H1 (cell line): ENCODE data around the gene OR4K5. TPM values are rescaled to one million over a fixed set of nuclear protein-coding genes. Genes with fewer than 3 reads are reported as not detected.

Source experiments
- CTCF ChIA-PET: fragments of 300-600 bp; sonication (Branson Sonifier 250); formaldehyde crosslinking; loops from one replicate; lab custom pipeline; 2021; ENCODE audit not compliant: partially characterized antibody; lab: Charles Lee
- POLR2A ChIA-PET: fragments of 300-600 bp; sonication (Branson Sonifier 250); formaldehyde crosslinking; loops from one replicate; lab custom pipeline; 2021; ENCODE audit warnings: inconsistent platforms; ENCODE audit not compliant: partially characterized antibody; lab: Charles Lee
- DNase-seq, 2 experiments: peaks; one replicate each; pipeline versions ENCODE4 v3.0.0 to v3.0.0-alpha.2; 2010 to 2022; ENCODE audit warnings: low spot score in 2 of 2, low read depth in 1 of 2, mixed read lengths in 1 of 2
- FAIRE-seq: peaks from 2 replicates; lab custom pipeline; 2011; peaks lifted over from hg19 to GRCh38; lab: Jason Lieb, UNC
- H2AFZ ChIP-seq: 2 replicates; pipeline ENCODE4 v1.8.1; 2012; ENCODE audit warnings: low read length, inconsistent platforms
- H2AK5ac ChIP-seq: 2 replicates; pipeline ENCODE4 v1.6.1; 2013; ENCODE audit warnings: low read depth, low read length
- H2BK120ac ChIP-seq: replicated peaks from 2 replicates; pipeline ENCODE3; 2013; ENCODE audit warnings: low read depth, low read length, inconsistent platforms
- H2BK12ac ChIP-seq: 2 replicates; pipeline ENCODE4 v1.6.1; 2013; ENCODE audit warnings: low read depth, low read length
- H2BK15ac ChIP-seq: 2 replicates; pipeline ENCODE4 v1.6.1; 2013; ENCODE audit warnings: low read length
- H2BK20ac ChIP-seq: 2 replicates; pipeline ENCODE4 v1.6.1; 2013; ENCODE audit warnings: low read length
- H2BK5ac ChIP-seq: 2 replicates; pipeline ENCODE4 v1.6.1; 2013; ENCODE audit warnings: low read depth, low read length
- H3K14ac ChIP-seq: 2 replicates; pipeline ENCODE4 v1.6.1; 2013; ENCODE audit warnings: inconsistent platforms; ENCODE audit not compliant: insufficient read length
- H3K18ac ChIP-seq: 2 replicates; pipeline ENCODE4 v1.6.1; 2013; ENCODE audit warnings: low read length; ENCODE audit errors: extremely low read depth
- H3K23ac ChIP-seq: 2 replicates; pipeline ENCODE4 v1.6.1; 2013; ENCODE audit warnings: inconsistent platforms; ENCODE audit not compliant: insufficient read length
- H3K23me2 ChIP-seq: 2 replicates; pipeline ENCODE4 v1.6.1; 2013; ENCODE audit warnings: low read depth, low read length
- H3K27ac ChIP-seq: 2 replicates; pipeline ENCODE4 v1.6.1; 2011; ENCODE audit warnings: low read depth, low read length, inconsistent platforms
- H3K27me3 ChIP-seq, 4 experiments: replicated peaks in 1 of 4; 1 replicate in 1 of 4; 2 replicates in 3 of 4; pipeline versions ENCODE4 v1.6.1 to v1.8.1; 2011 to 2013; ENCODE audit warnings: low read length in 3 of 4, mild to moderate bottlenecking in 3 of 4, inconsistent platforms in 2 of 4, mixed read lengths in 2 of 4, moderate library complexity in 1 of 4; ENCODE audit not compliant: control insufficient read depth in 3 of 4, insufficient read depth in 3 of 4; ENCODE audit errors: extremely low read depth in 1 of 4
- H3K36me3 ChIP-seq, 4 experiments: 2 replicates each; pipeline versions ENCODE4 v1.6.1 to v1.8.1; 2011 to 2013; ENCODE audit warnings: mild to moderate bottlenecking in 4 of 4, low read length in 3 of 4, moderate library complexity in 2 of 4, control low read depth in 1 of 4, inconsistent platforms in 1 of 4; ENCODE audit not compliant: insufficient read depth in 4 of 4, control insufficient read depth in 2 of 4
- H3K4ac ChIP-seq: replicated peaks from 2 replicates; pipeline ENCODE3; 2013; ENCODE audit warnings: low read length, low read depth, mixed read lengths, inconsistent platforms; ENCODE audit not compliant: insufficient read length
- H3K4me1 ChIP-seq, 4 experiments: replicated peaks in 1 of 4; 1 replicate in 1 of 4; 2 replicates in 3 of 4; pipeline versions ENCODE4 v1.6.1 to v1.8.1; 2011 to 2013; ENCODE audit warnings: low read length in 3 of 4, inconsistent platforms in 2 of 4, mixed read lengths in 1 of 4; ENCODE audit not compliant: insufficient read depth in 4 of 4, control insufficient read depth in 3 of 4
- H3K4me2 ChIP-seq, 2 experiments: 2 replicates each; pipeline versions ENCODE4 v1.6.1 to v1.8.1; 2011 to 2013; ENCODE audit warnings: low read depth in 2 of 2, low read length in 2 of 2, control low read depth in 1 of 2, inconsistent platforms in 1 of 2, mild to moderate bottlenecking in 1 of 2; ENCODE audit not compliant: insufficient read depth in 1 of 2
- H3K4me3 ChIP-seq, 4 experiments: fragments of 200-600, 300-600 bp in 1 of 4; sonication (generic), shearing (Covaris generic), sonication (Bioruptor Twin) in 1 of 4; 2 replicates each; pipeline versions ENCODE4 v1.5.1 to v1.8.1; 2011 to 2016; ENCODE audit warnings: low read length in 4 of 4, low read depth in 3 of 4, control low read depth in 2 of 4, inconsistent platforms in 2 of 4, mild to moderate bottlenecking in 2 of 4, mixed read lengths in 1 of 4, moderate library complexity in 1 of 4; ENCODE audit not compliant: insufficient read depth in 2 of 4; ENCODE audit errors: extremely low read depth in 1 of 4
- H3K56ac ChIP-seq: replicated peaks from 2 replicates; pipeline ENCODE3; 2013; ENCODE audit warnings: low read depth, mild to moderate bottlenecking, mixed read lengths, low read length, inconsistent platforms; ENCODE audit not compliant: insufficient read length
- H3K79me1 ChIP-seq: 2 replicates; pipeline ENCODE4 v1.6.1; 2013; ENCODE audit warnings: low read depth, low read length, control low read depth
- H3K79me2 ChIP-seq, 2 experiments: 2 replicates each; pipeline versions ENCODE4 v1.6.1 to v1.8.1; 2012 to 2013; ENCODE audit warnings: low read length in 2 of 2, mild to moderate bottlenecking in 2 of 2, inconsistent platforms in 1 of 2; ENCODE audit not compliant: insufficient read depth in 2 of 2, control insufficient read depth in 1 of 2
- H3K9ac ChIP-seq, 4 experiments: replicated peaks in 1 of 4; 1 replicate in 1 of 4; 2 replicates in 3 of 4; pipeline versions ENCODE4 v1.6.1 to v1.8.1; 2011 to 2013; ENCODE audit warnings: low read depth in 3 of 4, low read length in 3 of 4, control low read depth in 2 of 4, mild to moderate bottlenecking in 2 of 4, moderate library complexity in 2 of 4, inconsistent platforms in 1 of 4; ENCODE audit errors: extremely low read depth in 1 of 4
- H3K9me3 ChIP-seq, 2 experiments: 2 replicates each; pipeline versions ENCODE4 v1.6.1 to v1.8.1; 2012 to 2013; ENCODE audit warnings: mild to moderate bottlenecking in 2 of 2, moderate library complexity in 2 of 2, control low read depth in 1 of 2, inconsistent platforms in 1 of 2, low read depth in 1 of 2, low read length in 1 of 2, mixed read lengths in 1 of 2; ENCODE audit not compliant: insufficient read depth in 2 of 2
- H4K20me1 ChIP-seq, 2 experiments: replicated peaks in 1 of 2; 2 replicates each; pipeline versions ENCODE3 to v1.8.1; 2011 to 2013; ENCODE audit warnings: inconsistent platforms in 2 of 2, low read length in 2 of 2, mild to moderate bottlenecking in 1 of 2; ENCODE audit not compliant: insufficient read depth in 2 of 2, control insufficient read depth in 1 of 2
- H4K5ac ChIP-seq: 2 replicates; pipeline ENCODE4 v1.6.1; 2013; ENCODE audit warnings: low read length, low read depth, mixed read lengths, inconsistent platforms; ENCODE audit not compliant: insufficient read length
- H4K8ac ChIP-seq: 2 replicates; pipeline ENCODE4 v1.8.0; 2013; ENCODE audit warnings: mild to moderate bottlenecking, moderate library complexity, low read length, inconsistent platforms; ENCODE audit not compliant: insufficient read depth; ENCODE audit errors: extremely low read depth
- H4K91ac ChIP-seq: replicated peaks from 2 replicates; pipeline ENCODE3; 2013; ENCODE audit warnings: low read length, mixed read lengths, inconsistent platforms; ENCODE audit not compliant: insufficient read length
- CHD2 ChIP-seq: IDR thresholded peaks from 2 replicates; pipeline ENCODE4 v1.6.1; 2012; ENCODE audit warnings: low read length, improper control_type of control experiment
- HDAC2 ChIP-seq, 2 experiments: fragments of 300-600 bp in 1 of 2; sonication (generic) in 1 of 2; IDR thresholded peaks; 2 replicates each; pipeline ENCODE4 v1.6.1; 2011 to 2012; ENCODE audit warnings: low read depth in 2 of 2, low read length in 2 of 2, mild to moderate bottlenecking in 2 of 2, moderate library complexity in 2 of 2, borderline replicate concordance in 1 of 2, inconsistent platforms in 1 of 2
- SIRT6 ChIP-seq: IDR thresholded peaks from one replicate; pipeline ENCODE4 v1.7.1; 2012; ENCODE audit warnings: low read length, inconsistent platforms
- WGBS, 2 experiments: shearing (Covaris generic) in 1 of 2; methylation state at CpG; one replicate each; pipeline versions ENCODE4 v1.1.6 to v1.1.7; 2013 to 2015; ENCODE audit warnings: low lambda C conversion rate in 2 of 2, mixed read lengths in 2 of 2, inconsistent platforms in 1 of 2, low coverage in 1 of 2, missing lambda C conversion rate in 1 of 2; ENCODE audit not compliant: insufficient replicate concordance in 2 of 2, insufficient coverage in 1 of 2, insufficient read length in 1 of 2; ENCODE audit errors: extremely low coverage in 1 of 2, missing lambda C conversion rate in 1 of 2; 5-methylcytosine and 5-hydroxymethylcytosine counted together
- polyA plus RNA-seq, 7 experiments: library from polyadenylated mRNA; depleted of rRNA in 3 of 7; stranded (reverse) in 5 of 7; unstranded in 2 of 7; fragments of >200 nt in 5 of 7; fragments of 200-250 nt in 2 of 7; gene quantifications; 1 replicate in 5 of 7; 2 replicates in 1 of 7; 4 replicates in 1 of 7; pipeline versions ENCODE4 v1.2.1 to v1.2.3, GENCODE V29; 2011 to 2013; ENCODE audit warnings: missing spikeins in 2 of 7, mixed read lengths in 2 of 7
- total RNA-seq: library from RNA; stranded (reverse); fragmentation: NEBNext Ultra II Directional; extraction: Animal tissue kit (Norgen Biotek cat#: 25700); gene quantifications from 2 replicates; pipeline ENCODE4 v1.2.1, GENCODE V29; 2021

OR4K5 gene
- total and polyA plus RNA-seq, 2 of the 8 experiments (the other 6 are each of a cell fraction or from before 2014, with no cell fraction given), result not detected

- no peak overlapping the region for H4K5ac ChIP-seq
- TF ChIP-seq CHD2 (no peak), SIRT6 (no peak), HDAC2 (IDR thresholded peaks at IDR 0.05; ENCODE audit: borderline replicate concordance in 1 of 2, low read depth in 2 of 2, low read length in 2 of 2) (no peak)
- H3K23me2 ChIP-seq, result no peaks in the 10 kb centered on the region; the same call in 1 of the 2 replicates
- no peak overlapping the region for H3K9ac ChIP-seq
- H2BK12ac ChIP-seq, result no peak overlapping the region
- no peak overlapping the region for H2BK20ac ChIP-seq
- H3K27ac ChIP-seq, result no peak overlapping the region
- no peaks in the 10 kb centered on the region for H3K36me3 ChIP-seq
- no peak overlapping the region for H4K8ac ChIP-seq
- H3K18ac ChIP-seq, result no peak overlapping the region
- H2BK15ac ChIP-seq, result no peak overlapping the region
- no peak overlapping the region for H4K91ac ChIP-seq
- H4K20me1 ChIP-seq, result no peaks in the 10 kb centered on the region
- H3K9me3 ChIP-seq, result peaks cover 45 to 47% of the 10 kb centered on the region in 2 experiments
- H3K4ac ChIP-seq, result no peak overlapping the region
- ChIA-PET CTCF (no interaction called here), POLR2A (no interaction called here)
- no peaks in the 10 kb centered on the region for H3K27me3 ChIP-seq
- WGBS, 2 experiments, result 77 to 100% methylated on average over 1 to 2 of the region's 2 CpGs
- H3K56ac ChIP-seq, result no peak overlapping the region
- no peak overlapping the region for H3K4me2 ChIP-seq
- DNase-seq (no peak), FAIRE-seq (no peak)
- no peaks in the 10 kb centered on the region for H3K79me1 ChIP-seq
- H3K4me1 ChIP-seq, result no peaks in the 10 kb centered on the region
- no peak overlapping the region for H3K4me3 ChIP-seq
- no peak overlapping the region for H2AK5ac ChIP-seq
- H2BK120ac ChIP-seq, result no peak overlapping the region
- no peak overlapping the region for H3K23ac ChIP-seq
- no peak overlapping the region for H3K14ac ChIP-seq
- no peak overlapping the region for H2BK5ac ChIP-seq
- no peak overlapping the region for H2AFZ ChIP-seq
- no peaks in the 10 kb centered on the region for H3K79me2 ChIP-seq
These were observed 28.8 kb downstream of the OR4K5 start for GRCh38 chr14:19949218-19949617.
